Measurements from ENCODE around the gene SUN1. TPM values are rescaled to one million over a fixed set of nuclear protein-coding genes. Genes with fewer than 3 reads are reported as not detected.
"Not testable (repeated sequence)": the region's sequence is repeated elsewhere in the genome, so short reads cannot be mapped to it uniquely, and the experiment has no call there.

Gene SUN1
- total and polyA plus RNA-seq, 2 of the 8 experiments (the other 6 are each of a cell fraction or from before 2014, with no cell fraction given) = 108 to 158 TPM

DNA sequence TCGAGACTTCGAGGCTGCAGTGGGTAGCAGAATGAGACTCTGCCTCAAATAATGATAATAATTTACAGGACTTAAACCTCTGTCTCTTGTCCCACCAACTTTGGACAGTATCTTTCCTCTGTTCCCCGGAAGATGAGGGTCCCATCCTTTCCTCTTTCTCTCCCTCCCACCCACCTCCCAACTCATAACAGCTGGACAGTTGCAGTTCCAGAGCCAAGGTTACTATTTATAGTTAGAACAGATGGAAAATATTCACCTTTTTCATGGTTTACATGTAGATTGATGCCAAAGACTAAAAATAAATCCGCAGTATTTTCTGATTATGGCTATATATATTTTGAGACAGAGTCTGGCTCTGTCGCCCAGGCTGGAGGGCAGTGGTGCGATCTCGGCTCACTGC, 31.6 kb upstream of the SUN1 start (continued):
- TF ChIP-seq SIX5 (IDR thresholded peaks at IDR 0.05; ENCODE audit: low read depth, low read length) (no peak), POLR2A (IDR thresholded peaks at IDR 0.05; ENCODE audit: control extremely low read depth in 1 of 2, low read depth in 2 of 2, low read length in 2 of 2) (no peak), FOSL1 (IDR thresholded peaks at IDR 0.05; ENCODE audit: insufficient read depth, low read depth, low read length) (no peak), CREB1 (IDR thresholded peaks at IDR 0.05) (no peak), JUN (IDR thresholded peaks at IDR 0.05; ENCODE audit: low read depth, low read length) (no peak), TEAD4 (IDR thresholded peaks at IDR 0.05; ENCODE audit: low read depth, low read length) (no peak)

DNA sequence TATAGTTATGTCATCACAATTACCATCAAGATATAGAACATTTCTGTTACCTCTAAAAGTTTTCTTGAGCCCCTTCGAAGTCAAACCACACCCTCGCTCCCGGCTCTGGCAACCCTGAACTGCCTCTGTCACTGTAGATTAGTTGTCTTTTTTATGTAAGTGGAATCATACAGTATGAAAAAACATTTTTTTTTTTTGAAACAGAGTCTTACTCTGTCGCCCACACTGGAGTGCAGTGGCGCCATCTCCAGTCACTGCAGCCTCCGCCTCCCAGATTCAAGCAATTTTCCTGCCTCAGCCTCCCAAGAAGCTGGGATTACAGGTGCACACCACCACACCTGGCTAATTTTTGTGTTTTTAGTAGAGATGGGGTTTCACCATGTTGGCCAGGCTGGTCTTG, 30.9 kb upstream of the SUN1 start:
- H3K9ac ChIP-seq (replicated peaks in 1 of 4; ENCODE audit: extremely low read depth in 1 of 4, low read depth in 3 of 4, low read length in 3 of 4); H3K4me3 ChIP-seq (ENCODE audit: extremely low read depth in 1 of 4, insufficient read depth in 2 of 4, low read depth in 3 of 4, low read length in 4 of 4); H2BK120ac ChIP-seq (replicated peaks; ENCODE audit: low read depth, low read length); H3K56ac ChIP-seq (replicated peaks; ENCODE audit: insufficient read length, low read depth, low read length); H4K5ac ChIP-seq (ENCODE audit: insufficient read length, low read depth, low read length); H2BK15ac ChIP-seq (ENCODE audit: low read length); H4K8ac ChIP-seq (ENCODE audit: extremely low read depth, insufficient read depth, low read length); H4K91ac ChIP-seq (replicated peaks; ENCODE audit: insufficient read length, low read length); FAIRE-seq; H3K27me3 ChIP-seq (replicated peaks in 1 of 4; ENCODE audit: control insufficient read depth in 3 of 4, extremely low read depth in 1 of 4, insufficient read depth in 3 of 4, low read length in 3 of 4); H3K79me2 ChIP-seq (ENCODE audit: control insufficient read depth in 1 of 2, insufficient read depth in 2 of 2, low read length in 2 of 2); H3K18ac ChIP-seq (ENCODE audit: extremely low read depth, low read length); H3K4me2 ChIP-seq (ENCODE audit: insufficient read depth in 1 of 2, low read depth in 2 of 2, low read length in 2 of 2); H2BK5ac ChIP-seq (ENCODE audit: low read depth, low read length); H3K23ac ChIP-seq (ENCODE audit: insufficient read length); H3K23me2 ChIP-seq (ENCODE audit: low read depth, low read length); H3K36me3 ChIP-seq (ENCODE audit: control insufficient read depth in 2 of 4, insufficient read depth in 4 of 4, low read length in 3 of 4); H3K79me1 ChIP-seq (ENCODE audit: low read depth, low read length); DNase-seq (ENCODE audit: low read depth in 1 of 2, low spot score in 2 of 2); H3K4me1 ChIP-seq (replicated peaks in 1 of 4; ENCODE audit: control insufficient read depth in 3 of 4, insufficient read depth in 4 of 4, low read length in 3 of 4); H2AK5ac ChIP-seq (ENCODE audit: low read depth, low read length); H2BK12ac ChIP-seq (ENCODE audit: low read depth, low read length); H2AFZ ChIP-seq (ENCODE audit: low read length); H3K9me3 ChIP-seq (ENCODE audit: insufficient read depth in 2 of 2, low read depth in 1 of 2, low read length in 1 of 2); H3K4ac ChIP-seq (replicated peaks; ENCODE audit: insufficient read length, low read depth, low read length); H3K27ac ChIP-seq (ENCODE audit: low read depth, low read length); H4K20me1 ChIP-seq (replicated peaks in 1 of 2; ENCODE audit: control insufficient read depth in 1 of 2, insufficient read depth in 2 of 2, low read length in 2 of 2); H2BK20ac ChIP-seq (ENCODE audit: low read length); H3K14ac ChIP-seq (ENCODE audit: insufficient read length): not testable (repeated sequence)
- POLR2A ChIA-PET (ENCODE audit: partially characterized antibody) = interaction anchor here (1.2 to 1.5 kb wide), 2 partner anchors 16 to 31 kb away, joined by 3 read pairs; partner anchors contain the start of gene SUN1
- CTCF ChIA-PET (ENCODE audit: partially characterized antibody) = interaction anchor here (0.8 to 2.2 kb wide), 4 partner anchors 8 to 31 kb away, joined by 3 to 9 read pairs (median 3); partner anchors contain the start of gene SUN1
- 91% methylated on average over 5 of the region's 6 CpGs; no CpG with 5 or more reads in 1 of the 2 experiments for WGBS, 2 experiments (ENCODE audit: extremely low coverage in 1 of 2, insufficient coverage in 1 of 2, insufficient read length in 1 of 2, insufficient replicate concordance in 2 of 2, low coverage in 1 of 2, low lambda C conversion rate in 2 of 2, missing lambda C conversion rate in 1 of 2)
